ENCODE measurements around the gene PAX2. TPM values are rescaled to one million over a fixed set of nuclear protein-coding genes. Genes with fewer than 3 reads are reported as not detected.

The PAX2 gene
- polyA plus RNA-seq, 3 donors, result not detected

DNA sequence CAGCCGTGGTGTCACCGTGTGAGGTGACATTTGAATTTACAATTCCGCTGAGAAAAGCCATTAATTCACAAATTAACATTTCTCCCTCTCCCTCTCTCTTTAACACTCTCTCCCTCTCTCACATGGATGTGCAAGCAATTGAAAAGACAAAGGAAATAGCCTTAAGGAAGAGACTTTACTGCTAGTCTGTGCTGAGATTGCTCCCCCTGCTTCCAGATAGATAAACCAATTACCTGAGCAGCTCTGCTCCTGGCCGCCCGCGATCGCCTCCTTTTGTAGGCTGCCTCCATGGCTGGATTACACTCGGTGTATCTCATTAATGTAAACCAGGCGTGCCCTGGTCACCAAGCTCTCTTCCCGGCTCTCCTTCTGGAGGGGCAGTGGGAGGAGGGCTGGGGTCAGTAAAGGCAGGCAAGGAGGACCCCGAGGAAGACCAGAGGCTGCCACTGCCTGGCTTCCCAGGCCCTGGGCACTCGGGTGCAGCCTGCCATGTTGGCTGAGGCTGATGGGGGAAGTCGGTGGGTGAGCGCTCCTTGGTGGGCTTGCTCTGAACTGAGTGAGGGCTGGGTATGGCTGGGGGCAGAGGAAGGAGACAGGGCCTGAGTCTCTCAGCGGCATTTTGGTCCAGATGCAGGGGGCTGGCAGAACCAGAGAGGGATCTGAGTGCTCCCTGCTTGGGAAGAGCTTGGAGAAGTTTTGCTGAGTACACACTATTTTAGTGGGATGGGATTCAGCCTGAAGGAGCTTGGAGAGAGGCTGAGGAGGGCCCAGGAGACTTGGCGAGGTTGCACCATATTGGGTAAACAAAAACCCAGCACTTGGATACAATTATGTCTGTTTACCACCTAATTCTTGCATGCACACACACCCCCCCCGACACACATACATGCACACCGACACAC lies 42.9 kb downstream of the PAX2 start:
- H3K4me3 ChIP-seq (replicated peaks in 1 of 3; ENCODE audit: low read depth in 2 of 3, low read length in 3 of 3), result no peak overlapping the region
- no peaks in the 10 kb centered on the region for H3K36me3 Mint-ChIP-seq
- H3K27me3 ChIP-seq (ENCODE audit: control insufficient read depth in 2 of 2, insufficient read depth in 2 of 2, low read length in 2 of 2), result peaks cover 0 to 31% of the 10 kb centered on the region in 2 donors
- no peaks in the 10 kb centered on the region for H3K4me1 ChIP-seq (ENCODE audit: control insufficient read depth in 1 of 2, insufficient read depth in 2 of 2, low read length in 2 of 2)
- no peaks in the 10 kb centered on the region for H4K20me1 ChIP-seq (ENCODE audit: insufficient read depth, low read length)
- TF ChIP-seq CTCF (IDR thresholded peaks at IDR 0.05), result no peak
- 61% methylated on average over 13 of the region's 18 CpGs for WGBS (ENCODE audit: insufficient coverage)
- no peaks in the 10 kb centered on the region for H3K9me3 ChIP-seq (replicated peaks in 1 of 2; ENCODE audit: control insufficient read depth in 1 of 2, insufficient read depth in 1 of 2, low read length in 2 of 2)
- H3K4me1 Mint-ChIP-seq, result no peaks in the 10 kb centered on the region
- no peak overlapping the region for H3K27ac ChIP-seq (ENCODE audit: low read depth in 1 of 2, low read length in 2 of 2)
- H3K79me2 ChIP-seq (ENCODE audit: insufficient read depth, low read length), result no peaks in the 10 kb centered on the region
- H2AFZ ChIP-seq (ENCODE audit: insufficient read depth, low read depth, low read length, poor library complexity, severe bottlenecking), result no peak overlapping the region
- H3K4me3 Mint-ChIP-seq, result peak overlapping the region in 1 of 2 donors; percentile 39
- H3K9ac ChIP-seq (ENCODE audit: insufficient read depth, low read length, poor library complexity, severe bottlenecking), result no peak overlapping the region
- intact Hi-C loops (cut with micrococcal nuclease), result no loop called here
- no peak overlapping the region for H3K4me2 ChIP-seq (replicated peaks; ENCODE audit: extremely low read depth, low read length, poor library complexity, severe bottlenecking)
- no peak overlapping the region for H3K27ac Mint-ChIP-seq
- peaks cover 27 to 50% (median 47%) of the 10 kb centered on the region in 3 donors for H3K27me3 Mint-ChIP-seq (ENCODE audit: low read depth in 3 of 3)
- DNase-seq, result no peak
- peaks cover 0 to 2% (median 0%) of the 10 kb centered on the region in 7 donors for H3K9me3 Mint-ChIP-seq
- no peaks in the 10 kb centered on the region for H3K36me3 ChIP-seq (replicated peaks in 1 of 2; ENCODE audit: control insufficient read depth in 1 of 2, insufficient read depth in 2 of 2, low read length in 2 of 2)

GRCh38 chr10:100790761-100791208 lies 45.4 kb downstream of the PAX2 start:
- H2AFZ ChIP-seq (ENCODE audit: insufficient read depth, low read depth, low read length, poor library complexity, severe bottlenecking), result no peak overlapping the region
- Mint-ChIP-seq H3K4me1 (no peaks in the 10 kb centered on the region), H3K27me3 (ENCODE audit: low read depth in 3 of 3) (peaks cover 32 to 59% (median 51%) of the 10 kb centered on the region in 3 donors), H3K4me3 (no peak overlapping the region), H3K36me3 (no peaks in the 10 kb centered on the region), H3K27ac (no peak overlapping the region), H3K9me3 (peaks cover 0 to 2% (median 0%) of the 10 kb centered on the region in 7 donors)
- 79% methylated on average over 6 of the region's 7 CpGs for WGBS (ENCODE audit: insufficient coverage)
- no peak for TF ChIP-seq CTCF (IDR thresholded peaks at IDR 0.05)
- H3K4me1 ChIP-seq (ENCODE audit: control insufficient read depth in 1 of 2, insufficient read depth in 2 of 2, low read length in 2 of 2), result no peaks in the 10 kb centered on the region
- H3K9ac ChIP-seq (ENCODE audit: insufficient read depth, low read length, poor library complexity, severe bottlenecking), result no peak overlapping the region
- H3K4me3 ChIP-seq (replicated peaks in 1 of 3; ENCODE audit: low read depth in 2 of 3, low read length in 3 of 3), result no peak overlapping the region
- no peak for DNase-seq
- H3K27me3 ChIP-seq (ENCODE audit: control insufficient read depth in 2 of 2, insufficient read depth in 2 of 2, low read length in 2 of 2), result peaks cover 0 to 34% of the 10 kb centered on the region in 2 donors
- H3K79me2 ChIP-seq (ENCODE audit: insufficient read depth, low read length), result no peaks in the 10 kb centered on the region
- H3K9me3 ChIP-seq (replicated peaks in 1 of 2; ENCODE audit: control insufficient read depth in 1 of 2, insufficient read depth in 1 of 2, low read length in 2 of 2), result no peaks in the 10 kb centered on the region
- intact Hi-C loops (cut with micrococcal nuclease), result no loop called here
- H3K36me3 ChIP-seq (replicated peaks in 1 of 2; ENCODE audit: control insufficient read depth in 1 of 2, insufficient read depth in 2 of 2, low read length in 2 of 2), result no peaks in the 10 kb centered on the region
- H3K4me2 ChIP-seq (replicated peaks; ENCODE audit: extremely low read depth, low read length, poor library complexity, severe bottlenecking), result no peak overlapping the region
- no peaks in the 10 kb centered on the region for H4K20me1 ChIP-seq (ENCODE audit: insufficient read depth, low read length)
- H3K27ac ChIP-seq (ENCODE audit: low read depth in 1 of 2, low read length in 2 of 2), result no peak overlapping the region

Measured in CD14-positive monocyte (primary cell).